ENCODE results near the gene F8. TPM values are rescaled to one million over a fixed set of nuclear protein-coding genes. Genes with fewer than 3 reads are reported as not detected.

F8 gene
- total RNA-seq, 4 donors from 2014 or later = 12.5 to 26.5 (median 19.1) TPM

- no peaks in the 10 kb centered on the region for H3K4me1 ChIP-seq
- no peak for ATAC-seq
- no peak overlapping the region for H3K27ac ChIP-seq
- TF ChIP-seq POLR2A (IDR thresholded peaks at IDR 0.05) = no peak
- TF ChIP-seq POLR2AphosphoS5 (IDR thresholded peaks at IDR 0.05) = no peak
- no peak for TF ChIP-seq CTCF (IDR thresholded peaks at IDR 0.05)
- no peak for TF ChIP-seq EP300 (IDR thresholded peaks at IDR 0.05)
- H3K36me3 ChIP-seq = no peaks in the 10 kb centered on the region
- no peak overlapping the region for H3K4me3 ChIP-seq
- H3K9me3 ChIP-seq = no peaks in the 10 kb centered on the region
- 0% methylated on average over 1 of the region's 1 CpG; no CpG with 5 or more reads in 1 of the 2 donors for WGBS, 2 donors (ENCODE audit: low coverage in 1 of 2)
- H3K27me3 ChIP-seq = no peaks in the 10 kb centered on the region
Observed at GRCh38 chrX:154813801-154814200, 208.7 kb downstream of the F8 start.

- no peak overlapping the region for H3K4me3 ChIP-seq
- no peaks in the 10 kb centered on the region for H3K9me3 ChIP-seq
- no peak overlapping the region for H3K27ac ChIP-seq
- 55 to 71% methylated on average over 2 of the region's 2 CpGs for WGBS, 2 donors (ENCODE audit: low coverage in 1 of 2)
- no peaks in the 10 kb centered on the region for H3K36me3 ChIP-seq
- H3K4me1 ChIP-seq = no peaks in the 10 kb centered on the region
- H3K27me3 ChIP-seq = no peaks in the 10 kb centered on the region
- no peak for ATAC-seq
- TF ChIP-seq EP300 (IDR thresholded peaks at IDR 0.05) (no peak), CTCF (IDR thresholded peaks at IDR 0.05) (no peak), POLR2AphosphoS5 (IDR thresholded peaks at IDR 0.05) (no peak), POLR2A (IDR thresholded peaks at IDR 0.05) (no peak)
Observed at GRCh38 chrX:154812341-154813101, 210.0 kb downstream of the F8 start.

- no peaks in the 10 kb centered on the region for H3K9me3 ChIP-seq
- H3K27ac ChIP-seq = no peak overlapping the region
- H3K4me1 ChIP-seq = no peaks in the 10 kb centered on the region
- TF ChIP-seq POLR2A (IDR thresholded peaks at IDR 0.05) = no peak
- TF ChIP-seq EP300 (IDR thresholded peaks at IDR 0.05) = no peak
- no peak for TF ChIP-seq CTCF (IDR thresholded peaks at IDR 0.05)
- no peak for TF ChIP-seq POLR2AphosphoS5 (IDR thresholded peaks at IDR 0.05)
- H3K36me3 ChIP-seq = no peaks in the 10 kb centered on the region
- H3K27me3 ChIP-seq = no peaks in the 10 kb centered on the region
- WGBS, 2 donors (ENCODE audit: low coverage in 1 of 2) = 88 to 91% methylated on average over 1 of the region's 1 CpG
- ATAC-seq = no peak
- H3K4me3 ChIP-seq = no peak overlapping the region
Observed at GRCh38 chrX:154809939-154810665, 212.4 kb downstream of the F8 start.

GRCh38 chrX:154806837-154807501 lies 215.6 kb downstream of the F8 start:
- no peak overlapping the region for H3K27ac ChIP-seq
- WGBS, 2 donors (ENCODE audit: low coverage in 1 of 2) = 72 to 100% methylated on average over 3 to 4 of the region's 5 CpGs
- no peak for TF ChIP-seq POLR2AphosphoS5 (IDR thresholded peaks at IDR 0.05)
- TF ChIP-seq EP300 (IDR thresholded peaks at IDR 0.05) = no peak
- TF ChIP-seq CTCF (IDR thresholded peaks at IDR 0.05) = no peak
- TF ChIP-seq POLR2A (IDR thresholded peaks at IDR 0.05) = no peak
- no peaks in the 10 kb centered on the region for H3K27me3 ChIP-seq
- no peaks in the 10 kb centered on the region for H3K36me3 ChIP-seq
- ATAC-seq = no peak
- H3K9me3 ChIP-seq = no peaks in the 10 kb centered on the region
- H3K4me1 ChIP-seq = peaks cover 0 to 9% (median 0%) of the 10 kb centered on the region in 3 donors
- H3K4me3 ChIP-seq = no peak overlapping the region
